Right ventricle myocardium inferior (tissue), 1 donor: ENCODE results near the gene SLC35C1. TPM values are rescaled to one million over a fixed set of nuclear protein-coding genes. Genes with fewer than 3 reads are reported as not detected.
A peak's percentile ranks its signal among the peaks of the same experiment; 100 is the strongest.
"Not testable (repeated sequence)": the region's sequence is repeated elsewhere in the genome, so short reads cannot be mapped to it uniquely, and the experiment has no call there.

Experiments
- ATAC-seq: fragments of 200-7000 bp; cut with Tn5 transposase; one replicate; pipeline ENCODE4 v1.9.1; 2020; ENCODE audit warnings: mild to moderate bottlenecking, moderate library complexity
- DNase-seq: peaks from one replicate; pipeline ENCODE4 v3.0.0; 2021; ENCODE audit errors: missing footprints
- intact Hi-C: fragments of 100-400 bp; cut with DNase I; formaldehyde crosslinking; loops from one replicate; pipeline ENCODE4 v1.11.0; 2022
- total RNA-seq: library from RNA; stranded (reverse); fragmentation: NEBNext Ultra II Directional; extraction: Animal tissue kit (Norgen Biotek cat#: 25700); gene quantifications from one replicate; pipeline ENCODE4 v1.2.1, GENCODE V29; 2021
- donor health status: DM: no; HTN: yes; CAD: no; lungs with severe emphysema.

Gene SLC35C1
- total RNA-seq, 1 donor from 2014 or later, result 6.0 TPM

DNA sequence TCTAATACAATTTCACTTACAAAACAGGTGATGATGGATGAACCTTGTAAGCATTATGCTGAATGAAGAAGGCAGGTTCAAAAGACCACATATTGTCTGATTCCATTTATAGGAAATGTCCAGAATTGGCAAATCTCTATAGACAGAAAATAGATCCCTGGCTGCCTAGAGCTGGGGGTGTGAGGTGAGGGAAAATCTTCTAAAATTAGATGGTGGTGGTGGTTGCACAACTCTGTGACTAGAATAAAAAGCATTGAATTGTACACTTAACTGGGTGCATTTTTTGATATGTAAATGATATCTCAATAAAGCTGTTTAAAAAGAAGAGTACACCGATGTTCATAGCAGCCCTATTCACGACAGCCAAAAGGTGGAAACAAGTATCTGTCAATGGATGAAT is 25.6 kb downstream of the SLC35C1 start:
- no peak for DNase-seq
- no peak for ATAC-seq
- intact Hi-C loops, result no loop called here

DNA sequence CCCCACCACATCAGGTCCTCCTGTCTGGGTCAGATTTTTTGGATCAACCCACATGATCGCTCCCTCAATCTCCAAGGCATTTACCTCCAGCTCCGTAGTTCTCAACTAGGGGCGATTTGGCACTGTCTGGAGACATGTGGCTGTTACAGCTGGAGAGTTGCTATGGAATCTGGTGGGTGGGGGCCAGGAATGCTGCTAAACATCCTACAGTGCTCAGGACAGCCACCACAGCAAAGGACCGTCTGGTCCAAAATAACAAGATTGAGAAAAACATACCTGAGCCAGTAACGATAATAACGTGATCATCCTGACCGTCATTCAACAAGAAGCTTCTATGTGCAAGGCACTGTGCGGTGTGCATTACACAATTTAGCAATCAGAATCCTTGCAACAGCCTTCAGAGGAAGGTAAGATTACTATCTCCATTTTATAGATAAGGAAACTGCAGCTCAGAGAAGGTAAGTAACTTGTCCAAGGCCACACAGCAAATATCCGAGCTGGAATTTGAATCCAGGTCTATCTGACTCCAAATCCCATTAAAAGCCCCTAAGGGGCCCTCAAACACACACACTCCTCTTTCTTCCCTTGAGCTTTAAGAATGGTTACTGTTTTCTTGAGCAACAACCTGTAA is 28.0 kb downstream of the SLC35C1 start:
- intact Hi-C loops, result no loop called here
- ATAC-seq (no peak), DNase-seq (no peak)

- intact Hi-C loops, result no loop called here
- DNase-seq (no peak), ATAC-seq (no peak)
Measured at GRCh38 chr11:45833761-45834160, 28.8 kb downstream of the SLC35C1 start.

GRCh38 chr11:45834298-45834756 is 29.4 kb downstream of the SLC35C1 start:
- no peak for DNase-seq
- intact Hi-C loops, result no loop called here
- ATAC-seq, result peak; percentile 48

DNA sequence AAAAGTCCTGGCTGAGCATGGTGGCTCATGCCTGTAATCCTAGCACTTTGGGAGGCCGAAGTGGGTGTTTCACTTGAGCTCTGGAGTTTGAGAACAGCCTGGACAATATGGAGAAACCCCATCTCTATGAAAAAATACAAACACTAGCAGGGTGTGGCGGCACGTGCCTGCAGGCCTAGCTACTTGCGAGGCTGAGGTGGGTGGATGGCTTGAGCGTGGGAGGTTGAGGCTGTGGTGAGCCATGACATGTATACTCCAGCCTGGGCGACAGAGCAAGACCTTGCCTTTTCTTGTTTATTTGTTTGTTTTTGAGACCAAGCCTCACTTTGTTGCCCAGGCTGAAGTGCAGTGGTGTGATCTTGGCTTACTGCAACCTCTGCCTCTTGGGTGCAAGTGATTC is 34.3 kb downstream of the SLC35C1 start:
- intact Hi-C loops, result no loop called here
- DNase-seq (no peak), ATAC-seq (no peak)

DNA sequence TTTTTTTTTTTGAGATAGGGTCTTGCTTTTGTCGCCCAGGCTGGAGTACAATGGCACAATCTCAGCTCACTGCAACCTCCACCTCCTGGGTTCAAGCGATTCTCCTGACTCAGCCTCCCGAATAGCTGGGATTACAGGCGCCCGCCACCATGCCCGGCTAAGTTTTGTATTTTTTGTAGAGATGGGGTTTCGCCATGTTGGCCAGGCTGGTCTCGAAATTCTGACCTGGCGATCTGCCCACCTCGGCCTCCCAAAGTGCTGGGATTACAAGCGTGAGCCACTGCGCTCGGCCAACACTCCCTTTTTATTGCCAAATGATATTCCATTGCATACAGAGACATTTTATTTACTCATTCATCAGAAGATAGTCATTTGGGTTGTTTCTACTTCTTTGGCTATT is 35.3 kb downstream of the SLC35C1 start:
- not testable (repeated sequence) for ATAC-seq, DNase-seq
- intact Hi-C loops, result loop anchor here (10.0 kb wide), 2 partner anchors 65 to 175 kb away; partner anchors contain the start of gene CHST1

DNA sequence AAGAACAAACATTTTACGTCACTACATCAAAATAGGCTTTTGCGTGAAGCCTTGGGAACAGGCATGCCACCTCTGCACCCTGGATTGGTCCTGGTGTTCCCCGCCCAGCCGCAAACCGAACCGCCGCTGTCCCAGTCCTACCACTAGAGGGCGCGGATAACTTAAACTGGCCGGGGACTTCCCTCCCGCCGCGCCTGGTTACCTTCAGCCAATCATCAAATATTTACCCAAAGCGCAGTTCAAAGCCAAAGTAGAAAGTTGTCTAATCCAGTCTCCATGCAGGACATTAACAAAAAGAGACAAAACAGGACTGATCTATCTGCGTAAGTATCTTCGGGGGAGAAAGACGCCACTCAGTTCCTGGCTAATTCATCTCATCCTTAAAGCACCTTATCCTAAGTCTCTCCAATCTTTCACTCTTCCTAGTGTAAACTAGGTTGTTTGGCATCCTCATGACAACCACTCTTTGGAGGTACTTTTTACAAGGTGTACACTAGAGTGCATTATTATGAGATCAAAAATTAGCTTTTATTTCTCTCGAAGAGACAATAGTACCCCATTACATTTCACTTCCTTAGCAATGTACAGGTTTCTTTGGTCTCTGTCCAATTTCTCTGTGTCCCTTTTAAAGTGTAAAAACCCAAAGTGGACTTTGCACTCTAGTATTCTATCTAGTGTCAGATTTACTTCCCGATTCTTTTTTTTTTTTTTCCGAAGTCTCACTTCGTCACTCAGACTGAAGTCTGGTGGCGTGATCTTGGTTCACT is 38.4 kb downstream of the SLC35C1 start:
- DNase-seq (peak; percentile 96), ATAC-seq (peak; percentile 32)
- intact Hi-C loops, result loop anchor here (2.0 to 10.0 kb wide), 5 partner anchors 39 to 179 kb away; partner anchors contain the start of genes CHST1 and SLC35C1

DNA sequence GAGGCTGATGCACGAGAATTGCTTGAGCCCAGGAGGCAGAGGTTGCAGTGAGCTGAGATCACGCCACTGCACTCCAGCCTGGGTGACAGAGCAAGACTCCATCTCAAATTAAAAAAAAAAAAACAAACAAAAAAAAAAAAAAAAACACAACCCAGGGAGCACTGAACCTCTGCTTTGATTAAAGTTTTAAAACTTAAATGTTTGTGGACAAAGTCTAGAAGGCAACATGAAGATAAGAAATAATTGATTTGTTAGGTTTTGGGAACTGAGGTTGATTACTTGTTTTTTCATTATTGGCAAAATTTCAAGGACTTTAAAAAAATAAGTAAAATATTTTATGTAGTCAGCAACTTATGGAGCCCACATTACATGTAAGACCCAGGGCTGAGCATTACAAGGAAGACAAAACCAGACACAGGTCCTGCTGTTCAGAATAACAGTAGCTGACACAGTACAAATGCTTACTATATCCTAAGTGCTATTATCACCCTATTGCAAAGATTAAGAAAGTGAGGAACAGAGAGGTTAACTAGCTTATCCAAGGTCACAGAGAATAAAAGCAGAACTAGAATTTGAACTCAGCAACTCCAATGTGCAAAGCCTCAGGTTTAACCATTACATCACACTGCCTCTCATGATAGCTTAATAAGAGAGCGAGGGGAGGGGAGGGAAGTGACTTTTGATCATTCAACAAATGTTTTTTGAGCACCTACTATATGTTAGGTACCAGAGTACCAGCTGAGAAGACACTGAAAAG is 40.1 kb downstream of the SLC35C1 start:
- intact Hi-C loops, result loop anchor here (5.0 to 10.0 kb wide), 3 partner anchors 70 to 277 kb away; partner anchors contain the start of genes CHST1 and PHF21A
- DNase-seq (no peak), ATAC-seq (no peak)

DNA sequence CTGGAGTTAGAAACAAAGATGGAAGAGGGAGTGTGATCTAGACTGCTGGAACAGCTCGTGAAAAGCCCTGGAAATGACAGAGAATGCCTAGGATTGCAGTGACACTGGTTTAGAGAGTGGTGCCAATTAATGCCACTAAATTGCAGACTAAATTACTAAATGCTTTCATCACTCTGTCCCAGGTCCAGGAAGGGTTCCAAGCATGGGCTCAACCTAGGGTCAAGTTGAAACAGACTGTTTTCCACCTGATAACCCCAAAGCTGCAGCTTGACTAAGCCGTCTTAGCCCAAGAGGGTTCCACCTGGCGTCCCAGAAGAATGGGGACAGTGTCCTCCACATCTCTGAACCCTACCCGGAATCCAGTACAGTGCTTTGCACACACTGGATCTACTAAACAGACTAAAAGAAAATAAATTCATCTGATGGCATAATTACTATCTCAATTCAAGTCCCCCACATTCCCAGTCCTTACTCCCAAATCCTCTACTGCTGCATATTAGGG is 41.3 kb downstream of the SLC35C1 start:
- intact Hi-C loops, result loop anchor here (5.0 to 10.0 kb wide), 3 partner anchors 71 to 276 kb away; partner anchors contain the start of genes CHST1 and PHF21A
- DNase-seq (no peak), ATAC-seq (no peak)

- intact Hi-C loops, result loop anchor here (5.0 to 10.0 kb wide), 3 partner anchors 72 to 275 kb away; partner anchors contain the start of genes CHST1 and PHF21A
- ATAC-seq, result peak; percentile 98
- peak; percentile 99 for DNase-seq
Measured at GRCh38 chr11:45846974-45847910, 42.3 kb downstream of the SLC35C1 start, which contains the start of gene CRY2. Gene CRY2, plus strand, starts transcription at chr11:45847475. Its CDS starts 16 bp downstream, at chr11:45847491.

GRCh38 chr11:45847911-45848316 is 43.0 kb downstream of the SLC35C1 start:
- ATAC-seq (peak; percentile 6), DNase-seq (no peak)
- intact Hi-C loops, result loop anchor here (5.0 to 10.0 kb wide), 3 partner anchors 73 to 274 kb away; partner anchors contain the start of genes CHST1 and PHF21A

GRCh38 chr11:45848654-45849081 is 43.7 kb downstream of the SLC35C1 start:
- intact Hi-C loops, result loop anchor here (5.0 to 10.0 kb wide), 3 partner anchors 74 to 274 kb away; partner anchors contain the start of genes CHST1 and PHF21A
- no peak for DNase-seq
- ATAC-seq, result no peak

DNA sequence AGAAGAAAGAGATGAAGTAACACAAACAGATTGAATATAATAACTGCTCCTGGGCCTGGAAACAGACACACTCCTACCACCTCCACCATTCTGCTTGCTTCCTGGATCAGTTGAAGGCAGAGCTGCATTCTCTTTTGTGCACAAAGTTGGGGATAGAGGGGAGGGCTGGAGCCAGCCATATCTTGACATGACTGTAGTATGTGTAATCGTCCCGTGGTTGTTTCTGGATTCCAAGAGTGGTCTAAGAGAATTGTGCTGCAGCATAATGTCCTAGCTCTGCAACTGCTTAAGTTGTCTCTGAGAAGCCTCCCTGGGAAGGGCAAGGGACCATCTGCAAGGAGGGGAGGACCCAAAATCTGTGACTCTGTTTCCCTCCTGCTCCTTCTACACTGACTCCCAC is 45.5 kb downstream of the SLC35C1 start:
- intact Hi-C loops, result no loop called here
- ATAC-seq, result no peak
- DNase-seq, result no peak

DNA sequence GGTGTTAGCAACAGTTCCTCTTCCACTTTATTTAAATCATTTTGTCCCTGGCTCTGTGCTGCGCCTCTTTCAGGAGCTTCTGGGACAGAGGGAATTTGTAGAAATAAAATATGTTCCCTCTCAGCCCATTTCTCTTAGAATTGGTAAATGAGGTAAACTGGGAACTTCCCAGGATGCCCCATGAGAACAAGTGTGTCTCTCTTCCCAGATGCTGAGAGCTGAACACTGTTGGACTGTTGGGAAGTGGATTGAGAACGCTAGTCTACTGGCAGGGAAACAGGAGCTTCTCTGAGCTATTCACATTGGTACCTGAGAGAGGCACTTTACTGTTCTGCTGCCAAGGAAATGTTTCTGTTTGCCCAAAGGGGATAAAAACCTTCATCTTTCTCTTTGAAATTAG is 46.3 kb downstream of the SLC35C1 start:
- no peak for ATAC-seq
- no peak for DNase-seq
- intact Hi-C loops, result no loop called here

- ATAC-seq (peak; percentile 3), DNase-seq (no peak)
- intact Hi-C loops, result no loop called here
Measured at GRCh38 chr11:45852018-45852711, 47.2 kb downstream of the SLC35C1 start.

- DNase-seq (no peak), ATAC-seq (peak; percentile 83)
- intact Hi-C loops, result no loop called here
Measured at GRCh38 chr11:45852712-45853101, 47.8 kb downstream of the SLC35C1 start.
